ENCODE data around the gene HNRNPUL2. TPM values are rescaled to one million over a fixed set of nuclear protein-coding genes. Genes with fewer than 3 reads are reported as not detected.

The HNRNPUL2 gene
- total RNA-seq, 1 experiment from 2014 or later: 47.3 TPM

GRCh38 chr11:62728171-62728988, 1.1 kb upstream of the HNRNPUL2 start, which contains the start of gene TTC9C:
Gene TTC9C, plus strand, starts transcription at chr11:62728486. Its CDS starts 363 bp downstream, at chr11:62728849.
- peaks cover 23% of the 10 kb centered on the region for H3K36me3 ChIP-seq (ENCODE audit: control insufficient read depth, insufficient read depth, low read length)
- H3K4me3 ChIP-seq (ENCODE audit: low read depth in 2 of 2, low read length in 2 of 2): peak within 1 kb of the TSS; percentile 68 to 100
- H3K4me1 ChIP-seq (ENCODE audit: control insufficient read depth, insufficient read depth, low read length): peaks cover 9% of the 10 kb centered on the region
- no peak for DNase-seq (ENCODE audit: low read depth, low spot score)
- H3K27me3 ChIP-seq (ENCODE audit: control insufficient read depth, insufficient read depth, low read length): no peaks in the 10 kb centered on the region
- TF ChIP-seq POLR2AphosphoS5 (IDR thresholded peaks at IDR 0.05; ENCODE audit: low read depth, low read length): peak; percentile 77; the same call in 1 of the 2 replicates
- TF ChIP-seq CTCF (IDR thresholded peaks at IDR 0.05): no peak
- TF ChIP-seq TCF7L2 (IDR thresholded peaks at IDR 0.05; ENCODE audit: low read depth, low read length): 0 out of 2 replicates have a peak, but pooled peaks have one; percentile 28
- no peak for TF ChIP-seq REST (IDR thresholded peaks at IDR 0.05; ENCODE audit: insufficient read depth in 1 of 2, low read depth in 2 of 2, low read length in 1 of 2)
- 0 out of 2 replicates have a peak, but pooled peaks have one; percentile 59 for TF ChIP-seq SIN3A (IDR thresholded peaks at IDR 0.05; ENCODE audit: borderline replicate concordance, insufficient read depth, low read depth, low read length)
- H3K9me3 ChIP-seq (ENCODE audit: control insufficient read depth, insufficient read depth, low read depth, low read length): no peaks in the 10 kb centered on the region
- ChIA-PET POLR2A (interaction anchor here (0.7 to 2.4 kb wide), 3 partner anchors 23 to 63 kb away, joined by 3 to 7 read pairs (median 5); partner anchors contain the start of genes C11orf98, CSKMT and ZBTB3), CTCF (no interaction called here)
- TSS peak; percentile 94 for BruUV-seq (replicated peaks)
- peak within 1 kb of the TSS; percentile 99 for H3K27ac ChIP-seq (ENCODE audit: low read length)
- intact Hi-C loops (cut with micrococcal nuclease; ENCODE audit: unreplicated experiment): no loop called here
- ATAC-seq: peak; percentile 78
- in situ Hi-C loops (cut with HindIII; ENCODE audit: low pct_unique_long_range_greater_than_20kb, low sequenced_read_pairs): no loop called here

GRCh38 chr11:62727872-62728170, 564 bp upstream of the HNRNPUL2 start:
- CTCF ChIA-PET: interaction anchor here (0.6 to 0.9 kb wide), 3 partner anchors 43 to 140 kb away, joined by 4 to 6 read pairs (median 4); partner anchors contain the start of gene TAF6L
- Histone ChIP-seq H3K9me3 (ENCODE audit: control insufficient read depth, insufficient read depth, low read depth, low read length) (no peaks in the 10 kb centered on the region), H3K27ac (ENCODE audit: low read length) (peak overlapping the region; percentile 99), H3K27me3 (ENCODE audit: control insufficient read depth, insufficient read depth, low read length) (no peaks in the 10 kb centered on the region), H3K36me3 (ENCODE audit: control insufficient read depth, insufficient read depth, low read length) (peaks cover 23% of the 10 kb centered on the region), H3K4me1 (ENCODE audit: control insufficient read depth, insufficient read depth, low read length) (peaks cover 9% of the 10 kb centered on the region), H3K4me3 (ENCODE audit: low read depth in 2 of 2, low read length in 2 of 2) (peak overlapping the region; percentile 68 to 100)
- intact Hi-C loops (cut with micrococcal nuclease; ENCODE audit: unreplicated experiment) (no loop called here), in situ Hi-C loops (cut with HindIII; ENCODE audit: low pct_unique_long_range_greater_than_20kb, low sequenced_read_pairs) (no loop called here)
- no TSS peak for BruUV-seq (replicated peaks)
- no peak for TF ChIP-seq REST (IDR thresholded peaks at IDR 0.05; ENCODE audit: insufficient read depth in 1 of 2, low read depth in 2 of 2, low read length in 1 of 2)
- TF ChIP-seq TCF7L2 (IDR thresholded peaks at IDR 0.05; ENCODE audit: low read depth, low read length): no peak
- TF ChIP-seq POLR2AphosphoS5 (IDR thresholded peaks at IDR 0.05; ENCODE audit: low read depth, low read length): no peak
- TF ChIP-seq CTCF (IDR thresholded peaks at IDR 0.05): no peak
- TF ChIP-seq SIN3A (IDR thresholded peaks at IDR 0.05; ENCODE audit: borderline replicate concordance, insufficient read depth, low read depth, low read length): no peak
- peak; percentile 88 for DNase-seq (ENCODE audit: low read depth, low spot score)
- POLR2A ChIA-PET: interaction anchor here (0.6 to 2.4 kb wide), 4 partner anchors 16 to 63 kb away, joined by 4 to 7 read pairs (median 6); partner anchors contain the start of genes C11orf98, CSKMT, TAF6L and ZBTB3
- ATAC-seq: peak; percentile 80
